Measurements from ENCODE around the gene ADAMTS3.

DNA sequence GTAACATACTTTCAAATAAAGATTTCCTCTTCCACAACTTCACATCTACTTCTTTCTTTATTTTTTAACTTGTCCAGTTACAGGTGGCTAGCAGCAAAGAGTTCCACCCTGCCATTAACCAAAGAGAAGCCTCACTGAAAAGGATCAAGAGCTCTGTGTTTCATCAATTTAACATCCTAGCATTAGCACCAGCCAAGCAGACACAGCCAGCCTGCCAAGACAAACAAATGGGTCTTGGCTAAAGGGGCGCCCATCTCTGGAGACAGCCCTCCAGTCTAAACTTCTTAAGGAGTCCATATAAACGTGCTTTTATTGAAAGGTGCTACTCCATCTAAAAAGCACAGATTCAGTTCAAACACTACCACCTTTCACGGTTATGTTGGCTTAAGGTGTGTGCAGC, 105.3 kb downstream of the ADAMTS3 start:
- TF ChIP-seq, protein P1, sequence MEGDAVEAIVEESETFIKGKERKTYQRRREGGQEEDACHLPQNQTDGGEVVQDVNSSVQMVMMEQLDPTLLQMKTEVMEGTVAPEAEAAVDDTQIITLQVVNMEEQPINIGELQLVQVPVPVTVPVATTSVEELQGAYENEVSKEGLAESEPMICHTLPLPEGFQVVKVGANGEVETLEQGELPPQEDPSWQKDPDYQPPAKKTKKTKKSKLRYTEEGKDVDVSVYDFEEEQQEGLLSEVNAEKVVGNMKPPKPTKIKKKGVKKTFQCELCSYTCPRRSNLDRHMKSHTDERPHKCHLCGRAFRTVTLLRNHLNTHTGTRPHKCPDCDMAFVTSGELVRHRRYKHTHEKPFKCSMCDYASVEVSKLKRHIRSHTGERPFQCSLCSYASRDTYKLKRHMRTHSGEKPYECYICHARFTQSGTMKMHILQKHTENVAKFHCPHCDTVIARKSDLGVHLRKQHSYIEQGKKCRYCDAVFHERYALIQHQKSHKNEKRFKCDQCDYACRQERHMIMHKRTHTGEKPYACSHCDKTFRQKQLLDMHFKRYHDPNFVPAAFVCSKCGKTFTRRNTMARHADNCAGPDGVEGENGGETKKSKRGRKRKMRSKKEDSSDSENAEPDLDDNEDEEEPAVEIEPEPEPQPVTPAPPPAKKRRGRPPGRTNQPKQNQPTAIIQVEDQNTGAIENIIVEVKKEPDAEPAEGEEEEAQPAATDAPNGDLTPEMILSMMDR (conservative IDR thresholded peaks at IDR 0.05; ENCODE audit: low read length) = no peak
- TF ChIP-seq EZH2phosphoT487 (IDR thresholded peaks at IDR 0.05; ENCODE audit: borderline replicate concordance, low read depth, low read length) = no peak

All from OCI-LY7 (cell line).